Ascending aorta (tissue), 2 donors: ENCODE results near the gene MRPS35. TPM values are rescaled to one million over a fixed set of nuclear protein-coding genes. Genes with fewer than 3 reads are reported as not detected.

Source experiments
- DNase-seq, 2 donors: peaks; one replicate each; pipeline ENCODE4 v3.0.0-alpha.2; 2019; ENCODE audit warnings: low spot score in 2 of 2
- H3K27ac ChIP-seq, 2 donors: fragments of 200-600 bp; sonication (generic); one replicate each; pipeline ENCODE4 v1.5.1; 2016 to 2017; ENCODE audit warnings: mild to moderate bottlenecking in 1 of 2
- H3K27me3 ChIP-seq: fragments of 200-600 bp; sonication (generic); one replicate; pipeline ENCODE4 v1.5.1; 2017
- H3K36me3 ChIP-seq, 2 donors: fragments of 200-600 bp; sonication (generic); one replicate each; pipeline ENCODE4 v1.5.1; 2016
- H3K4me1 ChIP-seq, 2 donors: fragments of 200-600 bp; sonication (generic); one replicate each; pipeline ENCODE4 v1.5.1; 2016 to 2017; ENCODE audit warnings: mild to moderate bottlenecking in 1 of 2
- H3K4me3 ChIP-seq, 2 donors: fragments of 200-600 bp; sonication (generic); one replicate each; pipeline ENCODE4 v1.5.1; 2016 to 2017; ENCODE audit warnings: mild to moderate bottlenecking in 1 of 2
- H3K9me3 ChIP-seq, 2 donors: fragments of 200-600 bp; sonication (generic); one replicate each; pipeline ENCODE4 v1.5.1; 2016
- CTCF ChIP-seq, 3 experiments: fragments of 200-600 bp in 2 of 3; fragments of 450-650 bp in 1 of 3; sonication (generic) in 2 of 3; IDR thresholded peaks; one replicate each; pipeline ENCODE4 v1.5.1; 2016 to 2019; ENCODE audit warnings: antibody characterized with exemption in 3 of 3, mild to moderate bottlenecking in 1 of 3, moderate library complexity in 1 of 3
- intact Hi-C: fragments of 100-400 bp; cut with DNase I; formaldehyde crosslinking; loops from one replicate; pipeline ENCODE4 v1.15.1; 2023
- total RNA-seq: library from RNA; depleted of rRNA; stranded (reverse); fragments of >200 nt; gene quantifications from one replicate; pipeline ENCODE4 v1.1.0, GENCODE V29; 2016

Gene MRPS35
- total RNA-seq, 1 donor from 2014 or later: 2.7 TPM

- H3K4me1 ChIP-seq: peaks cover 11 to 34% of the 10 kb centered on the region in 2 donors
- peaks cover 9 to 22% of the 10 kb centered on the region in 2 donors for H3K36me3 ChIP-seq
- H3K27me3 ChIP-seq: no peaks in the 10 kb centered on the region
- DNase-seq: no peak
- H3K9me3 ChIP-seq: no peaks in the 10 kb centered on the region
- intact Hi-C loops: no loop called here
- H3K27ac ChIP-seq: peak overlapping the region; percentile 83 to 92
- peak overlapping the region; percentile 10 to 49 for H3K4me3 ChIP-seq
- no peak for TF ChIP-seq CTCF (IDR thresholded peaks at IDR 0.05)
These were observed 38.0 kb upstream of the MRPS35 start for GRCh38 chr12:27672643-27673042.

- Histone ChIP-seq H3K9me3 (no peaks in the 10 kb centered on the region), H3K4me1 (peaks cover 5 to 30% of the 10 kb centered on the region in 2 donors), H3K4me3 (peak overlapping the region in 1 of 2 donors; percentile 49), H3K36me3 (peaks cover 9 to 24% of the 10 kb centered on the region in 2 donors), H3K27me3 (no peaks in the 10 kb centered on the region), H3K27ac (peak overlapping the region; percentile 83 to 92)
- intact Hi-C loops: no loop called here
- TF ChIP-seq CTCF (IDR thresholded peaks at IDR 0.05): no peak
- no peak for DNase-seq
These were observed 37.4 kb upstream of the MRPS35 start for GRCh38 chr12:27673101-27673718.

- peak overlapping the region; percentile 83 to 92 for H3K27ac ChIP-seq
- DNase-seq: no peak
- H3K36me3 ChIP-seq: peaks cover 21 to 31% of the 10 kb centered on the region in 2 donors
- TF ChIP-seq CTCF (IDR thresholded peaks at IDR 0.05): no peak
- H3K4me1 ChIP-seq: peaks cover 0 to 22% of the 10 kb centered on the region in 2 donors
- no peaks in the 10 kb centered on the region for H3K27me3 ChIP-seq
- H3K9me3 ChIP-seq: no peaks in the 10 kb centered on the region
- intact Hi-C loops: no loop called here
- H3K4me3 ChIP-seq: no peak overlapping the region
These were observed 35.6 kb upstream of the MRPS35 start for GRCh38 chr12:27674989-27675388.

GRCh38 chr12:27680619-27681018, 30.0 kb upstream of the MRPS35 start:
- DNase-seq: no peak
- Histone ChIP-seq H3K27me3 (no peaks in the 10 kb centered on the region), H3K4me3 (no peak overlapping the region), H3K9me3 (no peaks in the 10 kb centered on the region), H3K27ac (no peak overlapping the region), H3K4me1 (no peaks in the 10 kb centered on the region), H3K36me3 (peaks cover 57 to 83% of the 10 kb centered on the region in 2 donors)
- intact Hi-C loops: no loop called here
- no peak for TF ChIP-seq CTCF (IDR thresholded peaks at IDR 0.05)

GRCh38 chr12:27682534-27682933, 28.1 kb upstream of the MRPS35 start:
- Histone ChIP-seq H3K4me3 (no peak overlapping the region), H3K4me1 (no peaks in the 10 kb centered on the region), H3K9me3 (no peaks in the 10 kb centered on the region), H3K27me3 (no peaks in the 10 kb centered on the region), H3K27ac (no peak overlapping the region), H3K36me3 (peaks cover 52 to 81% of the 10 kb centered on the region in 2 donors)
- no peak for DNase-seq
- no peak for TF ChIP-seq CTCF (IDR thresholded peaks at IDR 0.05)
- intact Hi-C loops: no loop called here
